Dorsolateral prefrontal cortex (tissue), 118 donors: ENCODE data around the gene RGS12. TPM values are rescaled to one million over a fixed set of nuclear protein-coding genes. Genes with fewer than 3 reads are reported as not detected.

Experiments used
- total RNA-seq, 120 experiments: library from RNA; stranded (reverse); gene quantifications; one replicate each; pipeline versions ENCODE4 v1.2.3 to v1.2.4, GENCODE V29; 2022

RGS12 gene
- total RNA-seq, 120 experiments from 2014 or later: 37.5 to 114 (median 72.2) TPM

Other genes starting within 250 kb of the RGS12 start
- 1 to 10 TPM in 10 of 120 experiments, under 1 TPM in 1, not detected in 109; 0.79 to 3.0 (median 1.3) TPM for gene HTT-AS, start 218.5 kb upstream of the RGS12 start, total RNA-seq
- gene HTT, start 218.3 kb upstream of the RGS12 start, total RNA-seq: 100 to 1,000 TPM in 114 of 120 experiments, 10 to 100 TPM in 6; 81.8 to 165 (median 124) TPM
- 10 to 100 TPM in 16 of 120 experiments, 1 to 10 TPM in 104; 3.0 to 16.7 (median 6.9) TPM for gene MSANTD1, start 43.9 kb upstream of the RGS12 start, total RNA-seq
- 10 to 100 TPM in 5 of 120 experiments, 1 to 10 TPM in 109, under 1 TPM in 6; 0.33 to 18.9 (median 3.4) TPM for gene HGFAC, start 148.9 kb downstream of the RGS12 start, total RNA-seq
- 1 to 10 TPM in 56 of 120 experiments, under 1 TPM in 61, not detected in 3; 0.22 to 5.2 (median 0.98) TPM for gene DOK7, start 170.3 kb downstream of the RGS12 start, total RNA-seq
- gene LRPAP1, start 239.4 kb downstream of the RGS12 start, total RNA-seq: 100 to 1,000 TPM; 104 to 234 (median 162) TPM